A549 (cell line): Measurements from ENCODE around the gene SDHAF4. TPM values are rescaled to one million over a fixed set of nuclear protein-coding genes. Genes with fewer than 3 reads are reported as not detected.

ENCODE experiments used
- ATAC-seq, 2 experiments: fragments of 200-7000 bp in 1 of 2; fragments of >200 bp in 1 of 2; cut with Nextera tagmentation in 1 of 2; cut with Tn5 transposase in 1 of 2; 3 replicates each; pipeline versions ENCODE4 v1.8.0 to v1.9.1; 2018 to 2020; ENCODE audit warnings: mild to moderate bottlenecking in 1 of 2, moderate library complexity in 1 of 2
- CTCF ChIA-PET: fragments of 300-600 bp; sonication (Branson Sonifier 250); formaldehyde crosslinking; extraction: SDS; loops from one replicate; lab custom pipeline; 2021; ENCODE audit warnings: antibody characterized with exemption, inconsistent platforms; lab: Yijun Ruan, JAX
- POLR2A ChIA-PET: fragments of 350-600 bp; formaldehyde crosslinking; extraction: SDS; loops from one replicate; lab custom pipeline; 2021; ENCODE audit warnings: antibody characterized with exemption, inconsistent platforms; lab: Yijun Ruan, JAX
- DNase-seq, 2 experiments: peaks; one replicate each; pipeline versions ENCODE4 v3.0.0 to v3.0.0-alpha.2; 2011 to 2016; ENCODE audit warnings: low read depth in 1 of 2, low spot score in 1 of 2
- FAIRE-seq: peaks from 2 replicates; lab custom pipeline; 2011; peaks lifted over from hg19 to GRCh38; lab: Jason Lieb, UNC
- H3K27ac ChIP-seq, 2 experiments: fragments of >200 bp; sonication (Bioruptor Twin); formaldehyde crosslinking; 3 replicates each; pipeline ENCODE4 v1.5.1; 2016 to 2017
- H3K4me1 ChIP-seq: fragments of >200 bp; sonication (Bioruptor Twin); formaldehyde crosslinking; 3 replicates; pipeline ENCODE4 v1.6.1; 2016
- H3K4me2 ChIP-seq: fragments of >200 bp; sonication (Bioruptor Twin); formaldehyde crosslinking; 3 replicates; pipeline ENCODE4 v1.6.1; 2016
- H3K4me3 ChIP-seq: fragments of >200 bp; sonication (Bioruptor Twin); formaldehyde crosslinking; 3 replicates; pipeline ENCODE4 v1.5.1; 2016
- H3K9me3 ChIP-seq: fragments of >200 bp; sonication (Bioruptor Twin); formaldehyde crosslinking; 3 replicates; pipeline ENCODE4 v1.6.1; 2016
- ATOH8 ChIP-seq: fragments of 250-450 bp; sonication (Bioruptor Pico); IDR thresholded peaks from 2 replicates; pipeline ENCODE4 v1.5.0; 2020; ENCODE audit warnings: low read depth, mild to moderate bottlenecking, moderate library complexity
- CBX8 ChIP-seq: fragments of 200-600 bp; sonication (generic); IDR thresholded peaks from 2 replicates; pipeline ENCODE4 v1.6.1; 2016
- CEBPB ChIP-seq, 2 experiments: fragments of >200 bp in 1 of 2; sonication (Bioruptor Twin) in 1 of 2; formaldehyde crosslinking in 1 of 2; IDR thresholded peaks; 2 replicates each; pipeline ENCODE4 v1.6.1; 2012 to 2016
- CHD4 ChIP-seq: fragments of 200-600 bp; sonication (generic); IDR thresholded peaks from 2 replicates; pipeline ENCODE4 v1.6.1; 2016; ENCODE audit warnings: antibody characterized with exemption, mild to moderate bottlenecking, borderline replicate concordance
- E2F6 ChIP-seq: IDR thresholded peaks from 2 replicates; pipeline ENCODE4 v1.6.1; 2012; ENCODE audit warnings: low read depth, borderline replicate concordance
- EHMT2 ChIP-seq: fragments of 200-600 bp; sonication (generic); IDR thresholded peaks from 2 replicates; pipeline ENCODE4 v1.6.1; 2016; ENCODE audit warnings: antibody characterized with exemption, low read depth, mild to moderate bottlenecking, moderate library complexity
- EP300 ChIP-seq, 2 experiments: fragments of >200 bp; sonication (Bioruptor Twin); formaldehyde crosslinking; IDR thresholded peaks; 2 replicates in 1 of 2; 3 replicates in 1 of 2; pipeline ENCODE4 v1.6.1; 2016 to 2017
- FOSB ChIP-seq: fragments of 250-450 bp; sonication (Bioruptor Pico); IDR thresholded peaks from 2 replicates; pipeline ENCODE4 v1.5.0; 2020; ENCODE audit warnings: mild to moderate bottlenecking, moderate library complexity
- FOXS1 ChIP-seq: fragments of 250-450 bp; sonication (Bioruptor Pico); IDR thresholded peaks from 2 replicates; pipeline ENCODE4 v1.5.0; 2020; ENCODE audit warnings: mild to moderate bottlenecking, moderate library complexity
- HEYL ChIP-seq: fragments of 250-450 bp; sonication (Bioruptor Pico); IDR thresholded peaks from 2 replicates; pipeline ENCODE4 v1.8.0; 2021; ENCODE audit warnings: mild to moderate bottlenecking, moderate library complexity
- HOXA7 ChIP-seq: fragments of 250-450 bp; sonication (Bioruptor Pico); IDR thresholded peaks from 2 replicates; pipeline ENCODE4 v1.5.0; 2020; ENCODE audit warnings: mild to moderate bottlenecking, moderate library complexity
- JUNB ChIP-seq: fragments of >200 bp; sonication (Bioruptor Twin); formaldehyde crosslinking; IDR thresholded peaks from 2 replicates; pipeline ENCODE4 v1.6.1; 2016
- KDM1A ChIP-seq: fragments of 200-600 bp; sonication (generic); IDR thresholded peaks from 2 replicates; pipeline ENCODE4 v1.6.1; 2016; ENCODE audit warnings: low read depth, mild to moderate bottlenecking
- MYC ChIP-seq: IDR thresholded peaks from 2 replicates; pipeline ENCODE4 v1.6.1; 2012; ENCODE audit warnings: mild to moderate bottlenecking, inconsistent platforms, low read length, improper control_type of control experiment, borderline replicate concordance
- NPAS2 ChIP-seq: fragments of 250-450 bp; sonication (Bioruptor Pico); IDR thresholded peaks from 2 replicates; pipeline ENCODE4 v1.8.0; 2022; ENCODE audit warnings: mild to moderate bottlenecking, moderate library complexity, borderline replicate concordance
- RAD21 ChIP-seq, 2 experiments: fragments of >200 bp in 1 of 2; sonication (Bioruptor Twin) in 1 of 2; formaldehyde crosslinking in 1 of 2; IDR thresholded peaks in 1 of 2; conservative IDR thresholded peaks in 1 of 2; 2 replicates in 1 of 2; 3 replicates in 1 of 2; pipeline ENCODE4 v1.6.1; 2012 to 2018; ENCODE audit warnings: inconsistent platforms in 1 of 2
- TFCP2L1 ChIP-seq: fragments of 250-450 bp; sonication (Bioruptor Pico); IDR thresholded peaks from 2 replicates; pipeline ENCODE4 v1.5.0; 2021; ENCODE audit warnings: mild to moderate bottlenecking
- TP53 ChIP-seq: fragments of 250-450 bp; sonication (Bioruptor Pico); IDR thresholded peaks from 2 replicates; pipeline ENCODE4 v1.5.0; 2021; ENCODE audit warnings: mild to moderate bottlenecking, moderate library complexity
- ZSCAN20 ChIP-seq: fragments of 250-450 bp; sonication (Bioruptor Pico); IDR thresholded peaks from 2 replicates; pipeline ENCODE4 v1.8.0; 2022; ENCODE audit warnings: mild to moderate bottlenecking, moderate library complexity
- WGBS: methylation state at CpG from one replicate; pipeline ENCODE4 v1.1.6; 2017; ENCODE audit errors: missing lambda C conversion rate; 5-methylcytosine and 5-hydroxymethylcytosine counted together
- polyA plus RNA-seq, 4 experiments: library from polyadenylated mRNA; depleted of rRNA in 3 of 4; stranded (reverse); fragments of >200 nt; fragmentation: RNase III in 1 of 4; extraction: RNeasy Plus Mini Kit Qiagen cat#74134 plus additional on column Dnase treatment in 1 of 4; gene quantifications; 2 replicates in 3 of 4; 3 replicates in 1 of 4; pipeline ENCODE4 v1.2.3, GENCODE V29; 2011 to 2017
- TF ChIP-seq, protein P1 (sequence below): fragments of >200 bp; sonication (Bioruptor Twin); formaldehyde crosslinking; IDR thresholded peaks from 3 replicates; pipeline ENCODE4 v1.5.1; 2016
- TF ChIP-seq, protein P2 (sequence below): fragments of 250-450 bp; sonication (Bioruptor Pico); IDR thresholded peaks from 2 replicates; pipeline ENCODE4 v1.5.0; 2021; ENCODE audit warnings: mild to moderate bottlenecking, moderate library complexity, borderline replicate concordance

The SDHAF4 gene
- polyA plus RNA-seq, 2 of the 4 experiments (the other 2 are of a cell fraction) = 9.6 to 14.1 TPM

GRCh38 chr6:70622461-70622860, 55.7 kb downstream of the SDHAF4 start:
- POLR2A ChIA-PET = no interaction called here
- CTCF ChIA-PET = no interaction called here
- Histone ChIP-seq H3K27ac (no peak overlapping the region), H3K4me3 (no peak overlapping the region), H3K4me1 (no peaks in the 10 kb centered on the region), H3K9me3 (no peaks in the 10 kb centered on the region), H3K4me2 (no peak overlapping the region)
- FAIRE-seq (no peak), DNase-seq (no peak), ATAC-seq (no peak)
- TF ChIP-seq CHD4 (no peak), MYC (no peak), EHMT2 (no peak), TP53 (CRISPR knock-in tag) (no peak), KDM1A (no peak), HEYL (CRISPR knock-in tag) (no peak), E2F6 (no peak), CEBPB (IDR thresholded peaks at IDR 0.05) (no peak), ZSCAN20 (CRISPR knock-in tag) (no peak), JUNB (no peak), ATOH8 (CRISPR knock-in tag) (no peak), NPAS2 (CRISPR knock-in tag) (no peak), TFCP2L1 (CRISPR knock-in tag) (no peak)
- TF ChIP-seq, protein P1, sequence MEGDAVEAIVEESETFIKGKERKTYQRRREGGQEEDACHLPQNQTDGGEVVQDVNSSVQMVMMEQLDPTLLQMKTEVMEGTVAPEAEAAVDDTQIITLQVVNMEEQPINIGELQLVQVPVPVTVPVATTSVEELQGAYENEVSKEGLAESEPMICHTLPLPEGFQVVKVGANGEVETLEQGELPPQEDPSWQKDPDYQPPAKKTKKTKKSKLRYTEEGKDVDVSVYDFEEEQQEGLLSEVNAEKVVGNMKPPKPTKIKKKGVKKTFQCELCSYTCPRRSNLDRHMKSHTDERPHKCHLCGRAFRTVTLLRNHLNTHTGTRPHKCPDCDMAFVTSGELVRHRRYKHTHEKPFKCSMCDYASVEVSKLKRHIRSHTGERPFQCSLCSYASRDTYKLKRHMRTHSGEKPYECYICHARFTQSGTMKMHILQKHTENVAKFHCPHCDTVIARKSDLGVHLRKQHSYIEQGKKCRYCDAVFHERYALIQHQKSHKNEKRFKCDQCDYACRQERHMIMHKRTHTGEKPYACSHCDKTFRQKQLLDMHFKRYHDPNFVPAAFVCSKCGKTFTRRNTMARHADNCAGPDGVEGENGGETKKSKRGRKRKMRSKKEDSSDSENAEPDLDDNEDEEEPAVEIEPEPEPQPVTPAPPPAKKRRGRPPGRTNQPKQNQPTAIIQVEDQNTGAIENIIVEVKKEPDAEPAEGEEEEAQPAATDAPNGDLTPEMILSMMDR = no peak
- TF ChIP-seq, protein P2, sequence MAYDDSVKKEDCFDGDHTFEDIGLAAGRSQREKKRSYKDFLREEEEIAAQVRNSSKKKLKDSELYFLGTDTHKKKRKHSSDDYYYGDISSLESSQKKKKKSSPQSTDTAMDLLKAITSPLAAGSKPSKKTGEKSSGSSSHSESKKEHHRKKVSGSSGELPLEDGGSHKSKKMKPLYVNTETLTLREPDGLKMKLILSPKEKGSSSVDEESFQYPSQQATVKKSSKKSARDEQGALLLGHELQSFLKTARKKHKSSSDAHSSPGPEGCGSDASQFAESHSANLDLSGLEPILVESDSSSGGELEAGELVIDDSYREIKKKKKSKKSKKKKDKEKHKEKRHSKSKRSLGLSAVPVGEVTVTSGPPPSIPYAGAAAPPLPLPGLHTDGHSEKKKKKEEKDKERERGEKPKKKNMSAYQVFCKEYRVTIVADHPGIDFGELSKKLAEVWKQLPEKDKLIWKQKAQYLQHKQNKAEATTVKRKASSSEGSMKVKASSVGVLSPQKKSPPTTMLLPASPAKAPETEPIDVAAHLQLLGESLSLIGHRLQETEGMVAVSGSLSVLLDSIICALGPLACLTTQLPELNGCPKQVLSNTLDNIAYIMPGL (CRISPR knock-in tag) = no peak
- 7% methylated on average over 1 of the region's 1 CpG for WGBS

DNA sequence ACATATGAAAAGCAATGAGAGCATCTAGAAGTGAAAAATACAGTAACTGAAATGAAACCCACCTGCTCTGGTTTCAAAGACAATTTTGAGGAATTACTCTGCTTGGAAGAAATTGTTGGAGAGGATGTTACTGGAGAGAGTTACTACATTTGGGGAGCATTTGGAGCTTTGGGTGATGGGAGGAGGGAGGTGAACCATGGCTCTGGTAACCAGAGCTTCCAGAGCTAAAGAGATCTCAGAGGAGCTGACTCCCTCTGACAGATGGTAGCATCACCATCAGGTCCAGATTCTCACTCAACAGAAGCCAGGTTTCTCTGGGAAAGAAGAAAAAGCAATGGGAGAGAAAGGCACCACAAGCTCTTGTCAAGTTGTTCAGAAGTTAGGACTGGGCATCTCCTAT, 58.7 kb downstream of the SDHAF4 start:
- H3K4me2 ChIP-seq = no peak overlapping the region
- H3K9me3 ChIP-seq = no peaks in the 10 kb centered on the region
- H3K4me1 ChIP-seq = no peaks in the 10 kb centered on the region
- POLR2A ChIA-PET = interaction anchor here (1.1 kb wide), 1 partner anchor 204 kb away, joined by 3 read pairs; no protein-coding TSS in a partner anchor
- H3K27ac ChIP-seq = no peak overlapping the region
- TF ChIP-seq, protein P1 = no peak
- TF ChIP-seq EP300 (IDR thresholded peaks at IDR 0.05) (no peak), JUNB (no peak), CBX8 (no peak), HOXA7 (CRISPR knock-in tag) (no peak), FOSB (no peak), TFCP2L1 (CRISPR knock-in tag) (no peak), RAD21 (conservative IDR thresholded peaks at IDR 0.05 in 1 of 2, IDR thresholded peaks at IDR 0.05 in 1 of 2) (no peak), FOXS1 (CRISPR knock-in tag) (no peak)
- TF ChIP-seq, protein P2 (CRISPR knock-in tag) = no peak
- CTCF ChIA-PET = no interaction called here
- no peak overlapping the region for H3K4me3 ChIP-seq
- FAIRE-seq (no peak), ATAC-seq (no peak), DNase-seq (no peak)
